ENCODE results near the gene WDR13.
A peak's percentile ranks its signal among the peaks of the same experiment; 100 is the strongest.

Gene WDR13

DNA sequence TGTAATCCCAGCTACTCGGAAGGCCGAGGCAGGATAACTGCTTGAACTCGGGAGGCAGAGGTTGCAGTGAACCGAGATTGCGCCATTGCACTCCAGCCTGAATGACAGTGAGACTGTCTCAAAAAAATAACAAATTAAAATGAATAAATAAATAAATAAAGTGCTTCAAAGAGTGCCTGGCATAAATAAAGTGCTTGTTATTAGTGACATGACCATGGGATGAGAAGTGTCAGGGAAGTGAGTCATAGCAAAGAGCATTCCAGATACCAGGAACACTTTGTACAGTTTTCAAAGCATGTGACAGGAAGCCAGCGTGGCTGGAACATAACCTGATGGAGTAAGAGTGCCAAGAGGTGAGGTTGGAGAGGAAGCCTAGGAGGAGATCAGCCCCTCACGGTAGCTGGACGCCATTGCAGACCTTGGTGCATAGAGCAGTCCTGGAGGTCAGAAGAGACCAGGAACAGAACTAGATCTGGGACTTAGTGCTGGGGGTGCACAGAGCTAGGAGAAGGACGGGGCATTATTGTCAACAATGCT is 6.0 kb upstream of the WDR13 start:
- DNase-seq (ENCODE audit: low read depth), result no peak
- TF ChIP-seq, protein P1, sequence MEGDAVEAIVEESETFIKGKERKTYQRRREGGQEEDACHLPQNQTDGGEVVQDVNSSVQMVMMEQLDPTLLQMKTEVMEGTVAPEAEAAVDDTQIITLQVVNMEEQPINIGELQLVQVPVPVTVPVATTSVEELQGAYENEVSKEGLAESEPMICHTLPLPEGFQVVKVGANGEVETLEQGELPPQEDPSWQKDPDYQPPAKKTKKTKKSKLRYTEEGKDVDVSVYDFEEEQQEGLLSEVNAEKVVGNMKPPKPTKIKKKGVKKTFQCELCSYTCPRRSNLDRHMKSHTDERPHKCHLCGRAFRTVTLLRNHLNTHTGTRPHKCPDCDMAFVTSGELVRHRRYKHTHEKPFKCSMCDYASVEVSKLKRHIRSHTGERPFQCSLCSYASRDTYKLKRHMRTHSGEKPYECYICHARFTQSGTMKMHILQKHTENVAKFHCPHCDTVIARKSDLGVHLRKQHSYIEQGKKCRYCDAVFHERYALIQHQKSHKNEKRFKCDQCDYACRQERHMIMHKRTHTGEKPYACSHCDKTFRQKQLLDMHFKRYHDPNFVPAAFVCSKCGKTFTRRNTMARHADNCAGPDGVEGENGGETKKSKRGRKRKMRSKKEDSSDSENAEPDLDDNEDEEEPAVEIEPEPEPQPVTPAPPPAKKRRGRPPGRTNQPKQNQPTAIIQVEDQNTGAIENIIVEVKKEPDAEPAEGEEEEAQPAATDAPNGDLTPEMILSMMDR (IDR thresholded peaks at IDR 0.05; ENCODE audit: low read depth, low read length, missing control alignments), result no peak
- no peak overlapping the region for H3K4me3 ChIP-seq (ENCODE audit: low read depth, low read length)
- in situ Hi-C loops (cut with HindIII; ENCODE audit: low sequenced_read_pairs), result no loop called here

DNA sequence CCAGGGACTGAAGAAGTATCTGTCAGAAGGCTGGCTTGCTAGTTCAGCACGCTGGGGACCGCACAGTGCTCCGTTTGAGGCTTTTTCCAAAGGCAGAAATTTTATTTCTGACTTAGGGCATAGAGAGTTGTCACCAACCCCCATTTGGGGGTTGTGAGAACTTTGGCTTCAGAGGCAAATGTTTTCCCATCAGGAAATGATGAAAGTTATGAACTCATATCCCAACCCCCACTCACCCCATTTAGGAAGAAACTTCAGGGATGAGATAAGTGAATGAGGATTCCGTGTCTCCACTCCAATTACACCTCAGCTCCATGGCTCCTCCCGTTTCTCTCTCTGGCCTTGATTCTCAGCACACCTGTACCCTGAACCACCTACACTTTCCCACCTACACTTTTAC is 4.3 kb upstream of the WDR13 start:
- DNase-seq (ENCODE audit: low read depth), result no peak
- in situ Hi-C loops (cut with HindIII; ENCODE audit: low sequenced_read_pairs), result no loop called here
- H3K4me3 ChIP-seq (ENCODE audit: low read depth, low read length), result no peak overlapping the region
- TF ChIP-seq, protein P1 (IDR thresholded peaks at IDR 0.05; ENCODE audit: low read depth, low read length, missing control alignments), result no peak

DNA sequence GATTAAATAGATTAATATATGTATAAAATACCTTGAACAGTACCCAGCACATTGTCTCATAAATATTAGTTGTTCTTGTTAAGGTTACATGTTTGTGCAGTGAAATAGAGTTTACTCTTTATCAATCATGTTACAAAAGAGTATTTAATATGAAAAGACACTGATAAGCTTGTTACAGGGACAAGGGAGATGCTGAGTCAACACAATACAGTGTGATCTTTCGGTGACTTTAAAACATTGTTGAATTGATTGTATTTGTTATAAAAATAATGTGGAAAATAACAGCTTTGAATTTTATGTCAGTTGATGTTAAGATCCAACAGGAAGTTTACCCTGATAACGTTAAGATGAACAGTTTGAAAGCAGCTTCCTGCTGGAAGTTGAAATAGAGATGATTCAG is 1.4 kb upstream of the WDR13 start:
- H3K4me3 ChIP-seq (ENCODE audit: low read depth, low read length), result no peak overlapping the region
- DNase-seq (ENCODE audit: low read depth), result no peak
- in situ Hi-C loops (cut with HindIII; ENCODE audit: low sequenced_read_pairs), result no loop called here
- TF ChIP-seq, protein P1 (IDR thresholded peaks at IDR 0.05; ENCODE audit: low read depth, low read length, missing control alignments), result no peak

DNA sequence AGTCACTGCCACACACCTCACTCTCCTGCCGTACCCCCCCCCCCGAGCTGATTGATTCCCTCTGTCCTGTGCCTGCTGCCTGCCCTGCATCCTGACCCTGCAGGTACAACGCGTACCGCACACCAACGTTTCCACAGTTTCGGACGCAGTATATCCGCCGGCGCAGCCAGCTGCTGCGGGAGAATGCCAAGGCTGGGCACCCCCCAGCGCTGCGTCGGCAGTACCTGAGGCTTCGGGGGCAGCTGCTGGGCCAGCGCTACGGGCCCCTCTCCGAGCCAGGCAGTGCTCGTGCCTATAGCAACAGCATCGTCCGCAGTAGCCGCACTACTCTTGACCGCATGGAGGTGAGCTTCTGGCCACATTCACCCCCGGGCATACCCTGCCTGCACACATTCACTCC is 1.3 kb downstream of the WDR13 start:
- peak overlapping the region; percentile 61 for H3K4me3 ChIP-seq (ENCODE audit: low read depth, low read length)
- DNase-seq (ENCODE audit: low read depth), result no peak
- in situ Hi-C loops (cut with HindIII; ENCODE audit: low sequenced_read_pairs), result no loop called here
- TF ChIP-seq, protein P1 (IDR thresholded peaks at IDR 0.05; ENCODE audit: low read depth, low read length, missing control alignments), result no peak

DNA sequence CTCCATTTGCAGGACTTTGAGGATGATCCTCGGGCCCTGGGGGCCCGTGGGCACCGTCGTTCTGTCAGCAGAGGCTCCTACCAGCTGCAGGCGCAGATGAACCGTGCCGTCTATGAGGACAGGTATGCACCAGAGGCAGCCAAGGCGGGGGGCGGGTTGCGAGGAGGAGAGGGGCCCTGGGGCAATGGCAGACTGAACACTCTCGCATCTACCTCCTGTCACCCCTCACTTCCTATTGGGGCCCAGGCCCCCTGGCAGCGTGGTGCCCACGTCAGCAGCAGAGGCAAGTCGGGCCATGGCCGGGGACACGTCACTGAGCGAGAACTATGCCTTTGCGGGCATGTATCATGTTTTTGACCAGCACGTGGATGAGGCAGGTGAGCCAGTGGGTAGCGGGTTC is 2.0 kb downstream of the WDR13 start:
- DNase-seq (ENCODE audit: low read depth), result no peak
- TF ChIP-seq, protein P1 (IDR thresholded peaks at IDR 0.05; ENCODE audit: low read depth, low read length, missing control alignments), result no peak
- in situ Hi-C loops (cut with HindIII; ENCODE audit: low sequenced_read_pairs), result no loop called here

DNA sequence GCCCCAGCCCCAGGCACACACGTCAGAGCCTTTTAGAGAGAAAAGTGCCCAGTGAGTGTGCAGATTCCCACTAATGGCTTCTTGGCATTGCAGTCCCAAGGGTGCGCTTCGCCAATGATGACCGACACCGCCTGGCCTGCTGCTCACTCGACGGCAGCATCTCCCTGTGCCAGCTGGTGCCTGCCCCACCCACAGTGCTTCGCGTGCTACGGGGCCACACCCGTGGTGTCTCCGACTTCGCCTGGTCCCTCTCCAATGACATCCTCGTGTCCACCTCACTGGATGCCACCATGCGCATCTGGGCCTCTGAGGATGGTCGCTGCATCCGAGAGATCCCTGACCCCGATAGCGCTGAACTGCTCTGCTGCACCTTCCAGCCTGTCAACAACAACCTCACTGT is 2.9 kb downstream of the WDR13 start:
- TF ChIP-seq, protein P1 (IDR thresholded peaks at IDR 0.05; ENCODE audit: low read depth, low read length, missing control alignments), result no peak
- in situ Hi-C loops (cut with HindIII; ENCODE audit: low sequenced_read_pairs), result no loop called here
- no peak for DNase-seq (ENCODE audit: low read depth)
- no peak overlapping the region for H3K4me3 ChIP-seq (ENCODE audit: low read depth, low read length)

More for the DNA sequence above, 2.0 kb downstream of the WDR13 start:
- H3K4me3 ChIP-seq (ENCODE audit: low read depth, low read length), result no peak overlapping the region

Measured in astrocyte of the cerebellum (primary cell).